ENCODE results near the gene C14orf180.

GRCh38 chr14:104534036-104534435, 45.5 kb upstream of the C14orf180 start:
- TF ChIP-seq EZH2 (optimal IDR thresholded peaks at IDR 0.05; ENCODE audit: low read depth, low read length) (no peak), CTCF (IDR thresholded peaks at IDR 0.05; ENCODE audit: low read length) (no peak)

Measured in MM.1S (cell line).